ENCODE measurements around the gene CD274. TPM values are rescaled to one million over a fixed set of nuclear protein-coding genes. Genes with fewer than 3 reads are reported as not detected.
"Not testable (repeated sequence)": the region's sequence is repeated elsewhere in the genome, so short reads cannot be mapped to it uniquely, and the experiment has no call there.

The CD274 gene
- total RNA-seq, 1 donor from 2014 or later: 17.7 TPM

GRCh38 chr9:5438301-5439162 is 11.8 kb upstream of the CD274 start:
- DNase-seq: peak; percentile 55

- no peak for DNase-seq
Measured at GRCh38 chr9:5440426-5440825, 9.9 kb upstream of the CD274 start.

- DNase-seq: peak; percentile 47
Measured at GRCh38 chr9:5441043-5441442, 9.3 kb upstream of the CD274 start.

- peak; percentile 88 for DNase-seq
Measured at GRCh38 chr9:5442400-5443011, 7.8 kb upstream of the CD274 start.

GRCh38 chr9:5443850-5444249 is 6.5 kb upstream of the CD274 start:
- DNase-seq: no peak

- not testable (repeated sequence) for DNase-seq
Measured at GRCh38 chr9:5445096-5445495, 5.2 kb upstream of the CD274 start.

GRCh38 chr9:5445886-5446285 is 4.5 kb upstream of the CD274 start:
- no peak for DNase-seq

GRCh38 chr9:5446451-5447236 is 3.7 kb upstream of the CD274 start:
- peak; percentile 44 for DNase-seq

GRCh38 chr9:5447337-5447736 is 3.0 kb upstream of the CD274 start:
- DNase-seq: peak; percentile 10

- DNase-seq: no peak
Measured at GRCh38 chr9:5448016-5448415, 2.3 kb upstream of the CD274 start.

GRCh38 chr9:5448461-5449435 is 1.6 kb upstream of the CD274 start:
- no peak for DNase-seq

- DNase-seq: peak; percentile 13
Measured at GRCh38 chr9:5449521-5450358, 602 bp upstream of the CD274 start.

- no peak for DNase-seq
Measured at GRCh38 chr9:5452286-5452609, 1.9 kb downstream of the CD274 start.

GRCh38 chr9:5453004-5453403 is 2.7 kb downstream of the CD274 start:
- peak; percentile 46 for DNase-seq

- DNase-seq: peak; percentile 34
Measured at GRCh38 chr9:5453673-5454072, 3.3 kb downstream of the CD274 start.

GRCh38 chr9:5455181-5455580 is 4.8 kb downstream of the CD274 start:
- peak; percentile 66 for DNase-seq

GRCh38 chr9:5459289-5459829 is 9.0 kb downstream of the CD274 start:
- DNase-seq: peak; percentile 49

- no peak for DNase-seq
Measured at GRCh38 chr9:5460157-5460556, 9.8 kb downstream of the CD274 start.

GRCh38 chr9:5464831-5465330 is 14.5 kb downstream of the CD274 start:
- not testable (repeated sequence) for DNase-seq

- no peak for DNase-seq
Measured at GRCh38 chr9:5466005-5466404, 15.7 kb downstream of the CD274 start.

- DNase-seq: no peak
Measured at GRCh38 chr9:5466766-5467165, 16.4 kb downstream of the CD274 start.

Data from dermis blood vessel endothelial cell (primary cell).